Glomerular visceral epithelial cell (primary cell): Measurements from ENCODE around the gene C10orf67.
A peak's percentile ranks its signal among the peaks of the same experiment; 100 is the strongest.
"Not testable (repeated sequence)": the region's sequence is repeated elsewhere in the genome, so short reads cannot be mapped to it uniquely, and the experiment has no call there.

Experiments
- DNase-seq: peaks from one replicate; pipeline ENCODE4 v3.0.0-alpha.2; 2016; ENCODE audit errors: extremely low spot score

Gene C10orf67

GRCh38 chr10:23326544-23327307, 17.9 kb downstream of the C10orf67 start:
- no peak for DNase-seq

- no peak for DNase-seq
These were observed 19.5 kb downstream of the C10orf67 start for GRCh38 chr10:23325132-23325531.

DNA sequence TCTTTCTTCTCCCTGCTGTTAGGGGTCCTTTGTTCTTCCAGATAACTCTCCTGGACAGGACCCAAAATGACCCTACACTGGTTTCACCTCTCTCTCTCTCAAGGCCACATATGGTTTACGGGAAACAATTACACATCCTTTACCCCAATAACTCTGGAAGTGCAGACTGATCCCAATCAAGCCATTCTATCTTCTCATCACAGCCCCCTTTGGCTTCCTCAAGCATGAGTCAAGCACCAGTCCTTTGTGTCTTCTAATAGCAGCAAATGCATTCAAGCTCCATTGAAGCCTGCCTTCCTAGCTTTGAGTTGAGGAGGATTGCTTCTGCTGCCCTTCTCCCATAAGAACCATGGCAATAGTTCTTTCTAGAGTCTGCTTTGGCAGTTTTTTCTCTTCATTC, 20.2 kb downstream of the C10orf67 start:
- no peak for DNase-seq

- no peak for DNase-seq
These were observed 22.5 kb downstream of the C10orf67 start for GRCh38 chr10:23322082-23322481.

DNA sequence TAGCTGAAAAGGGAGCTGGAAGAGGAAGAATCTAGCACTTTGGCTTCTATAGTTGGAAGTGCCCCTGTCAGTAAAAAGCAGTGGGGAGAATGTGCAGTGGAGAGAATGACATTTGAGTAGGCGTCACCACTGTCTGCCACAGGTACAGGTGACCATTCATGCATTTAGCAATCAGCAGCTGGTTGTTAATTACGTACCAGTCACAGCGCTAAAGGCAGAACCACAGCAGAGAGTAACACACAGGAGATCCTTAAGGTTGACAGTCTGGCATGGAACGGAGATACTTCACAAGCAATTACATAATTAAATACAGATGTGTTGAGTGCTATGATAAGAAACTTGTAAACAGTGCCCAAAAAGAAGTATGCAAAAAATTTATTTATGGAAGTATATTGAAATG, 24.8 kb downstream of the C10orf67 start:
- no peak for DNase-seq

GRCh38 chr10:23318359-23318758, 26.2 kb downstream of the C10orf67 start:
- no peak for DNase-seq

- no peak for DNase-seq
These were observed 27.2 kb downstream of the C10orf67 start for GRCh38 chr10:23317416-23317815.

DNA sequence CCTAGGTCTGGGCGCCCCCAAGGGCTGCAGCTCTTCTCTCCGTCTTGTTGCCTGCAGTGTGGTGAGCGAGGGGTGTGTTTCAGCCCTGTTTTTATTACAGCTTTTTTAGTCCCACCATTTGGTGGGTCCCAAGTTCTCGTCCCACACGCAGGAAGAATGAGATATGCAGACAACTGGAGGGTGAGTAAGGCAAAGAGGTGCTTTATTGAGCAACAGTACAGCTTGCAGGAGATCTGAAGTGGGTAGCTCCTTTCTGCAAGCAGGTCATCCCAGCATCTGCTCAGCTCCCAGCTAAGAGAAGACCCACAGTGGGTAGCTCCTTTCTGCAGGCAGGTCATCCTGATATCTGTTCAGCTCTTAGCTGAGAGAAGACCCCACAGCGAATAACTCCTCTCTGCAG, 28.2 kb downstream of the C10orf67 start:
- no peak for DNase-seq

- DNase-seq = no peak
These were observed 28.6 kb downstream of the C10orf67 start for GRCh38 chr10:23315966-23316365.

DNA sequence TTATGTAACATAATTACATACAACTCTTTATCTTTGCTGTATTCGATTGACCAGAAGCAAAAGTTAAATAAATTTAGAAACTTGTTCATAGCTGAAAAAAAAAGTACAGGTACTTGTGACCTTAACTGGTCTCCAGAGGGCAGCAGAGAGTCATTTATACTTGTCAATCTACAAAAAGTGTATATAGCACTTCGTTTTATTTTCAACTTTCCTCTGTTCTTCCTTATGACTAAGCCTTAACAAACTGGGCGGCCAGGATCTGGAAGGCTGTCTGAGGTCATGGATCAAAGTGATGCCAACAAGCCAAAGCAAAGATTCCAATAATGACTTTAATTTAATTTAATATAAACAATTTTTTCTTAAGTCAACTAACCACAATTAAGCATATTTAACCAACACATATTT, 29.8 kb downstream of the C10orf67 start:
- DNase-seq = peak; percentile 74

- no peak for DNase-seq
These were observed 33.6 kb downstream of the C10orf67 start for GRCh38 chr10:23311034-23311433.

- peak; percentile 31 for DNase-seq
These were observed 34.2 kb downstream of the C10orf67 start for GRCh38 chr10:23310404-23310803.

GRCh38 chr10:23299961-23300360, 44.6 kb downstream of the C10orf67 start:
- DNase-seq = not testable (repeated sequence)

- DNase-seq = no peak
These were observed 49.9 kb downstream of the C10orf67 start for GRCh38 chr10:23294638-23295247.

GRCh38 chr10:23293973-23294590, 50.5 kb downstream of the C10orf67 start:
- DNase-seq = no peak

GRCh38 chr10:23293145-23293724, 51.4 kb downstream of the C10orf67 start:
- DNase-seq = peak; percentile 30

- DNase-seq = no peak
These were observed 52.9 kb downstream of the C10orf67 start for GRCh38 chr10:23291551-23292334.

DNA sequence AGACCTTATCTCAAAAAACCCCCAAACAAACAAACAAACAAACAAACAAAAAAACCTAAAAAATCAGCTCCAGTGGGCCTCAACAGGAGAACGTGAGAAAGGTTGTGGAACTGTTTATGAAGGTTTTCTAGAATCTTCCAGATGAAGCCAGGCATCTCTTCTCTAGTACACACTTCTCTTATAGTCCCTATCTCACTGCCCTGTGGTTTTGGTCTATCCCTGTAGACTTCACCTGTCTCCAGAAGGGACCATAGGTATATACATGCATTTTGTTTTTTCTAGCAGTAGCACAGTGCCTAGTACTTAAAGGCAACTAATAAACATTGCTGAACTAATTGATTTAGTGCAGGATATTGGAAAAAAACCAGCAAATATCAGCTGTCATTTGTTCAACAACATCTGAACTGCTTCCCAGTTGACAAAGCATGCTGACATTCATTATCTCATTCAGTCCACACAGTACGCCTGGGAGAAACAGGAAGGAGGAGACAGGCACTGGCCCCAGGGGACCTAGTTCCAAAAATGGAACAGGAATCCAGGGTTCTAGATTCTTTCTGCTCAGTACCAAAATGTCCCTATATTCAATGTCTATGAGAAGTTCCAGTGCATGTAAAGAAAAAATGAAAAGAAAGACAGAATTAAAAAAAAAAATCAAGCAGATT, 59.8 kb downstream of the C10orf67 start:
- no peak for DNase-seq

GRCh38 chr10:23284155-23284554, 60.4 kb downstream of the C10orf67 start:
- DNase-seq = no peak

DNA sequence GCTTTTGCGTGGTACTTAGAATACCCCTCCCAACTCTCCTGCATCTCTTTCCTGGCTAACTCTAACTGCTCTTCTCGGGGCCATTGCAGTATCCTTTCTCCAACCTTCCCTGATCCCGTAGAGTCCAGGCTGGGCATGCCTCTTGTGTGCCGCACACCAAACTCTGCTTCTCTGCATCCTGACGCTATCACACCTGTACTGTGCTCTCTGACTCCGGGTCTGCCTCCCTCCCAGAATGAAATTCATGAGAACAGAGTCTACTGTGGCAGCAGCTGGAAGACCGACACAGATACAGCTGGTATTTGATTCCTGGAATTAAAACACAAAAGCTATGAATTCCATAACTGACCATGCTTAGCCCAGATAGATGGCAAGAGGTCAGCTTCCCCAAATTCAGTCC, 60.9 kb downstream of the C10orf67 start:
- no peak for DNase-seq

- DNase-seq = no peak
These were observed 63.6 kb downstream of the C10orf67 start for GRCh38 chr10:23281044-23281433.
